ENCODE data around the gene UTP20.

- TF ChIP-seq CTCF (IDR thresholded peaks at IDR 0.05) (no peak), EZH2 (IDR thresholded peaks at IDR 0.05) (no peak), EZH2phosphoT487 (IDR thresholded peaks at IDR 0.05) (no peak)
Observed at GRCh38 chr12:101407049-101407435, 127.1 kb downstream of the UTP20 start.
